ENCODE results near the gene ADAMTS2. TPM values are rescaled to one million over a fixed set of nuclear protein-coding genes. Genes with fewer than 3 reads are reported as not detected.

Gene ADAMTS2
- total and polyA plus RNA-seq, 11 donors = 1.1 to 23.0 (median 5.5) TPM

DNA sequence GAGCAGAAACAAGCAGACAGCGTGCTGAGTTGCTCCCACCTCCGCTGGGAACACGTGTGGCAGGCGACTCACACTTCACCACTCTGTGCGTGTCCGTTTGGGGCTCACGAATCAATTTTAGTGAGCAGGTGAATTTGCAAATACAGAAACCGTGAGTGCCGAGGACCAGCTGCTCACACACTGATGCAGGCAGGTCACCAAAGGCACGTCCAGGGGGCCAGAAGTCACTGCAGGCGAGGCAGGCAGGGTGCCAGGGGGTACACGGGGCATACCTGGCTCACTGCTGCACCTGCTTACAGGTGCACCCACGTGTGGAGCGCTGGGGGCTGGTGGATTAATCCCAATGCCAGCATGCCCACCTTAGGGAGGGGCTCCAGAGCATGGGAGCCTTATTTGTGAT is 216.3 kb downstream of the ADAMTS2 start:
- no peak overlapping the region for H3K4me3 ChIP-seq
- intact Hi-C loops (cut with DNase I) = no loop called here
- H3K36me3 ChIP-seq = peaks cover 0 to 9% (median 0%) of the 10 kb centered on the region in 9 donors
- no peak for TF ChIP-seq POLR2A (IDR thresholded peaks at IDR 0.05)
- TF ChIP-seq, protein P1, sequence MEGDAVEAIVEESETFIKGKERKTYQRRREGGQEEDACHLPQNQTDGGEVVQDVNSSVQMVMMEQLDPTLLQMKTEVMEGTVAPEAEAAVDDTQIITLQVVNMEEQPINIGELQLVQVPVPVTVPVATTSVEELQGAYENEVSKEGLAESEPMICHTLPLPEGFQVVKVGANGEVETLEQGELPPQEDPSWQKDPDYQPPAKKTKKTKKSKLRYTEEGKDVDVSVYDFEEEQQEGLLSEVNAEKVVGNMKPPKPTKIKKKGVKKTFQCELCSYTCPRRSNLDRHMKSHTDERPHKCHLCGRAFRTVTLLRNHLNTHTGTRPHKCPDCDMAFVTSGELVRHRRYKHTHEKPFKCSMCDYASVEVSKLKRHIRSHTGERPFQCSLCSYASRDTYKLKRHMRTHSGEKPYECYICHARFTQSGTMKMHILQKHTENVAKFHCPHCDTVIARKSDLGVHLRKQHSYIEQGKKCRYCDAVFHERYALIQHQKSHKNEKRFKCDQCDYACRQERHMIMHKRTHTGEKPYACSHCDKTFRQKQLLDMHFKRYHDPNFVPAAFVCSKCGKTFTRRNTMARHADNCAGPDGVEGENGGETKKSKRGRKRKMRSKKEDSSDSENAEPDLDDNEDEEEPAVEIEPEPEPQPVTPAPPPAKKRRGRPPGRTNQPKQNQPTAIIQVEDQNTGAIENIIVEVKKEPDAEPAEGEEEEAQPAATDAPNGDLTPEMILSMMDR (IDR thresholded peaks at IDR 0.05) = no peak
- H3K4me1 ChIP-seq = no peaks in the 10 kb centered on the region
- H3K27me3 ChIP-seq = peaks cover 0 to 3% (median 0%) of the 10 kb centered on the region in 9 donors
- no peak overlapping the region for H3K27ac ChIP-seq
- H3K9me3 ChIP-seq = no peaks in the 10 kb centered on the region
- DNase-seq (no peak), ATAC-seq (no peak)
- 82 to 90% (median 88%) methylated on average over 13 to 14 of the region's 14 CpGs for WGBS, 4 donors

DNA sequence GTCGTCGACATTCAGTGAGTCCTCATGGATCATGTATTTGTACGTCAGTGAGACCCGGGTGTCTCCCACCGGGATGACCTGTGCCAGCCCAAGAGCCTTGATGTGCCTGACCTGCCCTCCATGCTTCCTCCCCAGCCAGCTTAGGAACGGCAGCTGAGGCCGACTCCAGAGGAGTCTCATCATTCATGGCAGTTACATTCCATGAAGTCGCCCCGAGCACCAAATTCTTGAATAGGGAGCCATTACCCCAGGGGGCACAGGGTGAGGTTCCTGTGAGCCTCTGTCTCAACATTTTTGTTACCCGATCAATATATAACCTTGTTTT is 217.3 kb downstream of the ADAMTS2 start:
- WGBS, 4 donors = 88 to 95% (median 90%) methylated on average over 9 to 10 of the region's 10 CpGs
- ATAC-seq (no peak), DNase-seq (peak in 1 of 5 donors; percentile 6)
- H3K27ac ChIP-seq = no peak overlapping the region
- peaks cover 0 to 3% (median 0%) of the 10 kb centered on the region in 9 donors for H3K27me3 ChIP-seq
- H3K4me3 ChIP-seq = no peak overlapping the region
- TF ChIP-seq, protein P1 (IDR thresholded peaks at IDR 0.05) = no peak
- TF ChIP-seq POLR2A (IDR thresholded peaks at IDR 0.05) = no peak
- H3K9me3 ChIP-seq = no peaks in the 10 kb centered on the region
- H3K36me3 ChIP-seq = peaks cover 0 to 9% (median 0%) of the 10 kb centered on the region in 9 donors
- intact Hi-C loops (cut with DNase I) = no loop called here
- H3K4me1 ChIP-seq = no peaks in the 10 kb centered on the region

DNA sequence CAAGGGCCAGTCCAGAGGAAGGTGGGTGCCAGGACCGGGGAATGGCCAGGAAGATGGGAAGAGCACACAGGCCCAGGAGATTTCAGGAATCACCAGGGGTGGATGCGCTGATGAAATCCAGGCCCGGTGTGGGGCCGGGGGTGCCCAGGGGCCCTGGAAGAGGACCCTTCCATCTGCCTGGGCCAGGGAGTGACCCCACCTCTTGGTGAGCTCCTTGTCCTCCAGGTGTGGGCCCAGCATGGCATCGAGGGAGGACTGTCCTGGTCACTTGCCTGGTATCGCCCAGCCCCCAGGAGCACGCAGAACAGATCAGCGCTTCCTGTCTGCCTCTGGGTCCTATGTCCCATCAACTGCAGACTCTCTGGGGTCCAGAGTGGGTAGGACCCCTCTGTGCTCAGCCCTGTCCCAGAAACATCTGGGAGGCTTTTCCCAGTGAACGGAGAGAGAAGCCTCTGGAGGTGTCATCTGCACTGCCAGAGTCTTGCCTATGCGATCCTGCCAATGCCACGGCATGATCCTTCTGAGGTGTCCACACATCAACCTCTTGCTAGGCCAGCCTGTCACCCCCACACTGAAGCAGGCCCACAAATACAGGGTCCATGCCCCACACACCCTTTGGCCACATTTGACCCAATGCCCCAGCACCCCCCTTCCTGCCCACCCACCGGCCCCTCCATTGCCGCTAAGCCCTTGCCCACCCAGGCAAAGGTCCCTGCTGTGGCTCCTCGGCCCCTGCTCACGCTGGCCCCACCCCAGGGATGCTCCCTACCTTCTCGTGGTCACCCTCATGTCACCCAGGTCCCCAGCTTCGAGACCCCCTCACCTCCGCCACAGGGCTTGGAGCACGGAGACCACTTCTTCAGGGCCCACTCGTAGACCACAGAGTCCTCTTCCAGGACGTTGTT is 217.9 kb downstream of the ADAMTS2 start:
- no peaks in the 10 kb centered on the region for H3K4me1 ChIP-seq
- H3K36me3 ChIP-seq = peaks cover 0 to 9% (median 0%) of the 10 kb centered on the region in 9 donors
- no peaks in the 10 kb centered on the region for H3K9me3 ChIP-seq
- peaks cover 0 to 3% (median 0%) of the 10 kb centered on the region in 9 donors for H3K27me3 ChIP-seq
- DNase-seq (peak in 1 of 5 donors; percentile 5), ATAC-seq (no peak)
- H3K27ac ChIP-seq = no peak overlapping the region
- intact Hi-C loops (cut with DNase I) = no loop called here
- WGBS, 4 donors = 88 to 93% (median 91%) methylated on average over 16 to 21 of the region's 21 CpGs
- H3K4me3 ChIP-seq = no peak overlapping the region
- TF ChIP-seq, protein P1 (IDR thresholded peaks at IDR 0.05) = no peak
- TF ChIP-seq POLR2A (IDR thresholded peaks at IDR 0.05) = no peak

DNA sequence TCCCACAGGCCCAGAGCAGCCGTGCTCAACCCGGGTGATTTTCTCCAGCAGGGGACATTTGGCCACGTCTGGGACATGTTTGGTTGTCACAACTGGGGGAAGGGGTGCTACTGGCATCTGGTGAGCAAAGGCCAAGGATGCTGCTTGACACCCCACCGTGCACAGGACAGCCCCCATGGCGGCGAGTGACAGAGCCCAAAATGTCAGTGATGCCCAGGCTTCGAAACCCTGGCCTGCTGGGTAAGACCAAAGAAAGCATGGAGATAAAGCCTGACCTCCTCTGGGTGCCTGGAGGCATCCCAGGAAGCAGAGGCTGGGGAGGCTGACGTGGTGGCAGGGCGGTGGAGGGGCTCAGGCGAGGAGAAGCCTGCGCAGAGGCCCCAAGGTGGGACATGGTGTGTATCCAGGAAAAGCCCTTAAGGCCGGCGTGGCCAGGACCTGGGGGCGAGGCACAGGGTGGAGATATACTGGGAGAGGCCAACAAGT is 218.7 kb downstream of the ADAMTS2 start:
- H3K4me1 ChIP-seq = no peaks in the 10 kb centered on the region
- H3K4me3 ChIP-seq = no peak overlapping the region
- H3K9me3 ChIP-seq = peaks cover 0 to 4% (median 0%) of the 10 kb centered on the region in 12 donors
- TF ChIP-seq POLR2A (IDR thresholded peaks at IDR 0.05) = no peak
- TF ChIP-seq, protein P1 (IDR thresholded peaks at IDR 0.05) = no peak
- peaks cover 0 to 9% (median 0%) of the 10 kb centered on the region in 9 donors for H3K36me3 ChIP-seq
- ATAC-seq = no peak
- peaks cover 0 to 3% (median 0%) of the 10 kb centered on the region in 9 donors for H3K27me3 ChIP-seq
- intact Hi-C loops (cut with DNase I) = no loop called here
- no peak overlapping the region for H3K27ac ChIP-seq
- 80 to 88% (median 84%) methylated on average over 8 to 14 of the region's 14 CpGs for WGBS, 4 donors
- DNase-seq = no peak
